CD4-positive, alpha-beta T cell treated with Interleukin-21 for 1 hour (primary cell): Measurements from ENCODE around the gene LMO1.

Experiments used
- DNase-seq: peaks from one replicate; pipeline ENCODE4 v3.0.0-alpha.2; 2020

LMO1 gene

GRCh38 chr11:8241373-8242117 lies 22.1 kb downstream of the LMO1 start:
- no peak for DNase-seq

GRCh38 chr11:8239536-8240228 lies 24.0 kb downstream of the LMO1 start:
- no peak for DNase-seq

GRCh38 chr11:8239040-8239439 lies 24.6 kb downstream of the LMO1 start:
- DNase-seq: no peak

GRCh38 chr11:8237453-8237852 lies 26.2 kb downstream of the LMO1 start:
- no peak for DNase-seq

- no peak for DNase-seq
Measured at GRCh38 chr11:8235925-8236324, 27.8 kb downstream of the LMO1 start.

GRCh38 chr11:8234910-8235309 lies 28.8 kb downstream of the LMO1 start:
- no peak for DNase-seq

- DNase-seq: no peak
Measured at GRCh38 chr11:8234425-8234821, 29.3 kb downstream of the LMO1 start.

GRCh38 chr11:8233691-8234424 lies 29.8 kb downstream of the LMO1 start:
- no peak for DNase-seq

GRCh38 chr11:8232849-8233606 lies 30.6 kb downstream of the LMO1 start:
- no peak for DNase-seq

GRCh38 chr11:8232414-8232813 lies 31.3 kb downstream of the LMO1 start:
- no peak for DNase-seq

GRCh38 chr11:8231979-8232378 lies 31.7 kb downstream of the LMO1 start:
- no peak for DNase-seq

- no peak for DNase-seq
Measured at GRCh38 chr11:8230921-8231847, 32.5 kb downstream of the LMO1 start.

- no peak for DNase-seq
Measured at GRCh38 chr11:8230178-8230859, 33.4 kb downstream of the LMO1 start.

- no peak for DNase-seq
Measured at GRCh38 chr11:8229299-8230177, 34.1 kb downstream of the LMO1 start.

- DNase-seq: no peak
Measured at GRCh38 chr11:8228231-8228630, 35.4 kb downstream of the LMO1 start.

- DNase-seq: no peak
Measured at GRCh38 chr11:8227156-8228152, 36.2 kb downstream of the LMO1 start.

GRCh38 chr11:8225589-8226036 lies 38.1 kb downstream of the LMO1 start:
- DNase-seq: peak; percentile 53

GRCh38 chr11:8224711-8225110 lies 39.0 kb downstream of the LMO1 start:
- DNase-seq: no peak

GRCh38 chr11:8224161-8224591 lies 39.5 kb downstream of the LMO1 start:
- no peak for DNase-seq
